Nephron (organoid): ENCODE results near the gene CORO2A.
"Not testable (repeated sequence)": the region's sequence is repeated elsewhere in the genome, so short reads cannot be mapped to it uniquely, and the experiment has no call there.

Experiments used
- H3K27ac Mint-ChIP-seq, 3 experiments: 2 replicates each; pipeline ENCODE4 v1.8.0; 2020; ENCODE audit warnings: mixed read lengths in 3 of 3, mild to moderate bottlenecking in 2 of 3, moderate library complexity in 1 of 3
- H3K27me3 Mint-ChIP-seq: 2 replicates; pipeline ENCODE4 v1.8.0; 2021; ENCODE audit warnings: low read depth, mild to moderate bottlenecking, moderate library complexity, mixed read lengths
- H3K36me3 Mint-ChIP-seq: 2 replicates; pipeline ENCODE4 v1.8.0; 2020; ENCODE audit warnings: low read depth, mixed read lengths
- H3K4me1 Mint-ChIP-seq: 2 replicates; pipeline ENCODE4 v1.8.0; 2020; ENCODE audit warnings: mixed read lengths
- H3K4me3 Mint-ChIP-seq, 3 experiments: 2 replicates each; pipeline ENCODE4 v1.8.0; 2020; ENCODE audit warnings: mild to moderate bottlenecking in 3 of 3, mixed read lengths in 3 of 3, moderate library complexity in 2 of 3
- H3K9me3 Mint-ChIP-seq: 2 replicates; pipeline ENCODE4 v1.8.0; 2020; ENCODE audit warnings: mixed read lengths
- CTCF ChIP-seq, 3 experiments: fragments of 200-600 bp; sonication (generic); IDR thresholded peaks; one replicate each; pipeline ENCODE4 v1.5.0; 2021; ENCODE audit warnings: antibody characterized with exemption in 3 of 3; ENCODE audit not compliant: unreplicated experiment in 3 of 3

Gene CORO2A

DNA sequence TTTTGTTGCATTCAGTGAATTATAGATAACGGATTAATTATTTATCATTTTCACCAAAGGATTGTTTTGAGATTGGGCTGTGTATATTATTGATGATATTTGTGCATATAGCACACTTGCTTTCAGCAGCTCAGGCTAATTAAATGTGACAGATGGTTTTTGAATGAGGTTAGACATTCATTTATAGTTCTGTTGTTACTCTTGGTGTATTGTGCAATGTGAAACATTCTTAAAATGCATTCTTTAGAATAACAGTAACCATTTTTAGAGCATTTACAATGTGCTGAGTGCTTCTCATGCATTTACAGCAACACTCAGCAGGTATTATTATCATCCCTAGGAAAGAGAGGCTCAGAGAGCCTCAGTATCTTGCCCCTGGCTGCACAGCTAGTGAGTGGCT is 112.1 kb downstream of the CORO2A start:
- TF ChIP-seq CTCF (IDR thresholded peaks at IDR 0.05; ENCODE audit: unreplicated experiment in 3 of 3) = no peak
- no peaks in the 10 kb centered on the region for H3K9me3 Mint-ChIP-seq
- no peaks in the 10 kb centered on the region for H3K4me1 Mint-ChIP-seq
- no peaks in the 10 kb centered on the region for H3K27me3 Mint-ChIP-seq
- peaks cover 27% of the 10 kb centered on the region for H3K36me3 Mint-ChIP-seq
- H3K27ac Mint-ChIP-seq = no peak overlapping the region
- H3K4me3 Mint-ChIP-seq = no peak overlapping the region

GRCh38 chr9:98078895-98079294 is 113.5 kb downstream of the CORO2A start:
- TF ChIP-seq CTCF (IDR thresholded peaks at IDR 0.05; ENCODE audit: unreplicated experiment in 3 of 3) = no peak
- H3K27ac Mint-ChIP-seq = no peak overlapping the region
- H3K27me3 Mint-ChIP-seq = no peaks in the 10 kb centered on the region
- peaks cover 25% of the 10 kb centered on the region for H3K36me3 Mint-ChIP-seq
- no peak overlapping the region for H3K4me3 Mint-ChIP-seq
- no peaks in the 10 kb centered on the region for H3K4me1 Mint-ChIP-seq
- H3K9me3 Mint-ChIP-seq = no peaks in the 10 kb centered on the region

DNA sequence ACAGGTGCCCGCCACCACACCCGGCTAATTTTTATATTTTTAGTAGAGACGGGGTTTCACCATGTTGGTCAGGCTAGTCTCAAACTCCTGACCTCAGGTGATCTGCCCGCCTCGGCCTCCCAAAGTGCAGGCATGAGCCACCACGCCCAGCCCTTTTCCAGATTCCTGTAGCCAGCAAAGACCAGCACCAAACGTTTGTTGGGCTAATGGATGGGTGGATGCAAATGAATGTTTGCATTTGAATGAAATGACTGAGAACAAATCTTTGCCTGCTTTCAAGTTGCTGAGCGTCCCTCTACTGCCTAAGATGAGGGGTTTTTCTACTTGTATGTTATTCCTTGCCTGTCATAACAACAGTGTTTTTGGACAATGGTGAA is 115.9 kb downstream of the CORO2A start:
- H3K4me1 Mint-ChIP-seq, H3K27ac Mint-ChIP-seq, H3K27me3 Mint-ChIP-seq, H3K9me3 Mint-ChIP-seq, H3K4me3 Mint-ChIP-seq: not testable (repeated sequence)
- H3K36me3 Mint-ChIP-seq = peaks cover 16% of the 10 kb centered on the region

- Mint-ChIP-seq H3K4me3 (no peak overlapping the region), H3K4me1 (no peaks in the 10 kb centered on the region), H3K36me3 (peaks cover 16% of the 10 kb centered on the region), H3K27ac (no peak overlapping the region), H3K9me3 (no peaks in the 10 kb centered on the region), H3K27me3 (no peaks in the 10 kb centered on the region)
- TF ChIP-seq CTCF (IDR thresholded peaks at IDR 0.05; ENCODE audit: unreplicated experiment in 3 of 3) = no peak
These were observed 117.1 kb downstream of the CORO2A start for GRCh38 chr9:98075332-98075805.

DNA sequence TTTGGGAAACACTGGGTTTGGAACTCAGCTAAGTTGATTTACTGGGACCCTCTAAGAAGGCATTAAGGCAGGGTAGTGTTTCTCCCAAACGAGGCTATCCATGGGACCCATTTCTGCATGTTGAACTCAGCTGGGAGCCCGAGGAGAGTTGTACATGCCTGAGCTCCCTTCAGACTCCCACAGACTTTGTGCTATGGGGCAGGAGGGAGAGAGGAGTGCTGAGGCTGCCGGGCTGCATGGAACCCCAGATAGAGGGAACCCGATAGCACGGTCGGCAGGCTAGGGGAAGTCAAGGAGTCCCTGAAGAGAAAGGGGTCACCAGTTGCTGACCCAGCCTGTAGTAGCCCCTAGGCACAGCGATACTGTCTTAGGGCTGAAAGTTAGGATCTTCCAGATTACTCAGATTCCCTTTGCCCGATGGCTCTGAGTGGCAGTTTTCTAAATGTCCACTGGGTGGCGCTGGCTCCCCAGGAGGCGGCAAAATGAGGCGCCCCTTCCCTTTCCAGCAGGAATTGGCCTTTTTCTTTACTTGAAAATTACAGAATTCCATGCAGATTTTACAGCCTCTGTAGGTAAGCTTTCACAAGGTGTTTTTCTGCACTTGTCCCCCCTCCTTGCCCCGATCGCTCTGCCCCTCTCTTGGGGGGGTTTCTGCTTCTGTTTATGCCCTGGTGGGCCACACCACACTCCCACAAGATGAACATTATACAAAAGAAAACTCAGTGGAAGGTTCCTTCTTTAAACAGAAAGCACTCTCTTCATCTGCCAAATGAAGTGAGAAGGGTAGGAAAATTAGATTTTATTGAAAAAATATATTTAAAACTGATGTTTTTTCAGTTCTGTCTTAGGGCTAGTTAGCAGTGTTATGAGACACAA is 118.1 kb downstream of the CORO2A start:
- Mint-ChIP-seq H3K36me3 (peaks cover 13% of the 10 kb centered on the region), H3K27me3 (no peaks in the 10 kb centered on the region), H3K9me3 (no peaks in the 10 kb centered on the region), H3K4me1 (no peaks in the 10 kb centered on the region), H3K4me3 (no peak overlapping the region), H3K27ac (peak overlapping the region; percentile 32 to 52 (median 45))
- TF ChIP-seq CTCF (IDR thresholded peaks at IDR 0.05; ENCODE audit: unreplicated experiment in 3 of 3) = peak; percentile 91 to 96 (median 95)

DNA sequence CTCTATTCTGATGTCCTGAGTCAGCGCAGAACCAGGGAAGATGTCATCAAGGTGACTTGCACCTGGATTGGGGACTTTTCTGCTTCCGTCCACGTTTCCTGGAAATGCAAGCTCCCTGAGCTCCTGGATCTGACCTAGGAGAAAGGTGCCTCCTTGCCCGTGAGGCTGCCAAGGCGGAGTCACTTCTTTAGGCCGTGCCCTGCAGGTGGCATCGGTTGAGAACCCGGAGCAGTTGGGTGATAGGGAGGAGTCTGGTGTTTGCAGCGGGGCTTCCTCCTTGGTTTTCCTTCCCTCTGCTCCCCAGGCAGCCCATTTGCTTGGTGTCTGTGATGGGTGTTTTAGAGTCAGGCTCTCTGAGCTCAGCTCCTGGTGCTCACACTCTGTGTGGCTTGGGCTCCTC is 120.7 kb downstream of the CORO2A start:
- Mint-ChIP-seq H3K27me3 (peaks cover under 1% of the 10 kb centered on the region), H3K9me3 (no peaks in the 10 kb centered on the region), H3K4me3 (no peak overlapping the region), H3K27ac (no peak overlapping the region), H3K36me3 (peaks cover 6% of the 10 kb centered on the region), H3K4me1 (no peaks in the 10 kb centered on the region)
- TF ChIP-seq CTCF (IDR thresholded peaks at IDR 0.05; ENCODE audit: unreplicated experiment in 3 of 3) = no peak
